Left lung (tissue), 10 donors: Measurements from ENCODE around the gene ANKRD36. TPM values are rescaled to one million over a fixed set of nuclear protein-coding genes. Genes with fewer than 3 reads are reported as not detected.
A peak's percentile ranks its signal among the peaks of the same experiment; 100 is the strongest.
"Not testable (repeated sequence)": the region's sequence is repeated elsewhere in the genome, so short reads cannot be mapped to it uniquely, and the experiment has no call there.

ENCODE experiments used
- ATAC-seq: fragments of 200-7000 bp; cut with Tn5 transposase; one replicate; pipeline ENCODE4 v1.9.1; 2020; ENCODE audit warnings: moderate library complexity
- DNase-seq, 4 donors: peaks; one replicate each; pipeline ENCODE4 v3.0.0-alpha.2; 2013 to 2020
- H3K27ac ChIP-seq, 2 donors: fragments of 200-600 bp; sonication (generic) in 1 of 2; one replicate each; pipeline versions ENCODE4 v1.5.0 to v1.8.0; 2020 to 2021
- H3K27me3 ChIP-seq, 2 donors: fragments of 200-600 bp; sonication (generic) in 1 of 2; one replicate each; pipeline versions ENCODE4 v1.5.0 to v1.8.0; 2020 to 2021
- H3K36me3 ChIP-seq, 2 donors: fragments of 200-600 bp; sonication (generic) in 1 of 2; one replicate each; pipeline versions ENCODE4 v1.5.0 to v1.8.0; 2020 to 2021
- H3K4me1 ChIP-seq, 2 donors: fragments of 200-600 bp; one replicate each; pipeline ENCODE4 v1.8.0; 2021
- H3K4me3 ChIP-seq, 2 donors: fragments of 200-600 bp; sonication (generic) in 1 of 2; one replicate each; pipeline versions ENCODE4 v1.5.0 to v1.8.0; 2020 to 2021; ENCODE audit warnings: mild to moderate bottlenecking in 1 of 2
- H3K9me3 ChIP-seq, 2 donors: fragments of 200-600 bp; sonication (generic) in 1 of 2; one replicate each; pipeline versions ENCODE4 v1.5.0 to v1.8.0; 2020 to 2021
- intact Hi-C, 2 donors: fragments of 100-400 bp; cut with DNase I; formaldehyde crosslinking; loops; one replicate each; pipeline versions ENCODE4 v1.11.2 to v1.14.2; 2022
- polyA plus RNA-seq, 6 donors: library from polyadenylated mRNA; unstranded; fragments of 120-200 nt; gene quantifications; one replicate each; pipeline ENCODE4 v1.2.1, GENCODE V29; 2013; ENCODE audit not compliant: insufficient read length in 6 of 6
- total RNA-seq, 2 donors: library from RNA; stranded (reverse); fragmentation: NEBNext Ultra II Directional; extraction: Animal tissue kit (Norgen Biotek cat#: 25700); gene quantifications; one replicate each; pipeline ENCODE4 v1.2.1, GENCODE V29; 2021
- donor health status: DM: no; HTN: yes; CAD: no.
- donor health status: DM: no; HTN: no; CAD: no.

ANKRD36 gene
- total and polyA plus RNA-seq, 8 donors: 18.5 to 44.1 (median 30.7) TPM

DNA sequence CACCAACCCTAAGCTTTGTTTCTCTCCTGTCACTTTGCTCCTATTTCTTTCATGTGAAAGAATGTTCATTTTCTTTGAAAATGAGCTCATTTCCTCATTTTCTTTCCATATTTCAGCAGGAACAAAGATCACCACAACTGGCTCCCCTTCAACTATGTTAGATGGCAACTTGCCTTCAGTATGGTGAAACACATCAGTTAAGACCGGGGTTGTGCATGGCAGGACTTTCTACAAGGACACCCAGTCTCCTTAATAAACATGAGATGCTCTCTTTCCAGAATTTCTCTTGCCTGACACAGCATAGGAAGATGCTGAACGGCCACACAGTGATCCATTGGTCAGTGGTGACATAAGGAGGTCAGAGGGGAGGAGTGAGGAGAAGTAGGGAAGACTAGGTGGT is 172.2 kb downstream of the ANKRD36 start:
- ATAC-seq: peak; percentile 17
- intact Hi-C loops, H3K27ac ChIP-seq, H3K27me3 ChIP-seq, H3K4me1 ChIP-seq, H3K9me3 ChIP-seq, H3K36me3 ChIP-seq, H3K4me3 ChIP-seq, DNase-seq: not testable (repeated sequence)

GRCh38 chr2:97293687-97294086 is 180.7 kb downstream of the ANKRD36 start:
- intact Hi-C loops, DNase-seq, ATAC-seq: not testable (repeated sequence)

More at GRCh38 chr2:97293687-97294086, 180.7 kb downstream of the ANKRD36 start:
- not testable (repeated sequence) for H3K4me1 ChIP-seq, H3K27me3 ChIP-seq, H3K27ac ChIP-seq, H3K4me3 ChIP-seq, H3K36me3 ChIP-seq, H3K9me3 ChIP-seq

Other genes starting within 250 kb of the ANKRD36 start
- gene SEMA4C, start 243.1 kb upstream of the ANKRD36 start, total RNA-seq: 10 to 100 TPM; 25.9 to 28.6 TPM
- 10 to 100 TPM; 41.1 to 60.2 (median 47.4) TPM for gene SEMA4C, start 243.1 kb upstream of the ANKRD36 start, polyA plus RNA-seq
- gene FAM178B, start 126.6 kb upstream of the ANKRD36 start, total RNA-seq: under 1 TPM; 0.39 to 0.61 TPM
- gene FAM178B, start 126.6 kb upstream of the ANKRD36 start, polyA plus RNA-seq: under 1 TPM; 0.39 to 0.94 (median 0.60) TPM
- gene FAHD2B, start 18.3 kb upstream of the ANKRD36 start, total RNA-seq: 10 to 100 TPM in 1 of 2 donors, 1 to 10 TPM in 1; 8.2 to 19.1 TPM
- gene FAHD2B, start 18.3 kb upstream of the ANKRD36 start, polyA plus RNA-seq: 10 to 100 TPM; 25.6 to 31.9 (median 29.3) TPM